Stomach (tissue), 9 donors: ENCODE data around the gene PPDPF. TPM values are rescaled to one million over a fixed set of nuclear protein-coding genes. Genes with fewer than 3 reads are reported as not detected.

Source experiments
- DNase-seq, 2 donors: peaks; one replicate each; pipeline versions ENCODE4 v3.0.0 to v3.0.0-alpha.2; 2013 to 2019
- H3K27ac ChIP-seq, 5 donors: fragments of 200-600 bp in 4 of 5; sonication (generic) in 4 of 5; one replicate each; pipeline ENCODE4 v1.5.1; 2013 to 2019; ENCODE audit warnings: mild to moderate bottlenecking in 1 of 5, moderate library complexity in 1 of 5
- H3K27me3 ChIP-seq, 3 donors: fragments of 200-600 bp; sonication (generic); one replicate each; pipeline ENCODE4 v1.5.1; 2017 to 2019; ENCODE audit warnings: mixed run types in 1 of 3
- H3K36me3 ChIP-seq, 4 donors: fragments of 200-600 bp; sonication (generic); 1 replicate in 3 of 4; 2 replicates in 1 of 4; pipeline ENCODE4 v1.5.1; 2016 to 2019
- H3K4me1 ChIP-seq, 4 donors: fragments of 200-600 bp; sonication (generic); one replicate each; pipeline ENCODE4 v1.5.1; 2016 to 2019
- H3K4me3 ChIP-seq, 4 donors: fragments of 200-600 bp; sonication (generic) in 3 of 4; one replicate each; pipeline ENCODE4 v1.5.1; 2016 to 2019; ENCODE audit warnings: mild to moderate bottlenecking in 1 of 4
- H3K9me3 ChIP-seq, 4 donors: fragments of 200-600 bp; sonication (generic); one replicate each; pipeline ENCODE4 v1.5.1; 2016 to 2019
- EP300 ChIP-seq: sonication (generic); formaldehyde crosslinking; IDR thresholded peaks from one replicate; pipeline ENCODE4 v1.6.1; 2017; ENCODE audit warnings: antibody characterized with exemption
- POLR2A ChIP-seq, 4 donors: fragments of 450-650 bp; IDR thresholded peaks; one replicate each; pipeline ENCODE4 v1.6.1; 2016; ENCODE audit warnings: antibody characterized with exemption in 4 of 4, control low read depth in 2 of 4, mild to moderate bottlenecking in 1 of 4, moderate library complexity in 1 of 4
- POLR2AphosphoS5 ChIP-seq, 3 donors: sonication (generic); formaldehyde crosslinking; IDR thresholded peaks; one replicate each; pipeline ENCODE4 v1.6.1; 2016; ENCODE audit warnings: antibody characterized with exemption in 3 of 3
- WGBS, 5 donors: extraction: QIAGEN DNeasy Blood & Tissue Kit in 3 of 5; methylation state at CpG; one replicate each; pipeline versions ENCODE4 v1.1.5 to v1.1.7; 2013 to 2018; 5-methylcytosine and 5-hydroxymethylcytosine counted together
- intact Hi-C: fragments of 100-400 bp; cut with DNase I; formaldehyde crosslinking; loops from one replicate; pipeline ENCODE4 v1.15.1; 2023; ENCODE audit warnings: low total_unique reads
- polyA plus RNA-seq, 3 donors: library from polyadenylated mRNA; stranded (reverse); fragments of 200-250 nt; gene quantifications; one replicate each; pipeline ENCODE4 v1.2.3, GENCODE V29; 2013
- total RNA-seq, 5 donors: library from RNA; depleted of rRNA; stranded (reverse); fragments of >200 nt; gene quantifications; one replicate each; pipeline versions ENCODE4 v1.1.0 to v1.2.3, GENCODE V29; 2014 to 2016
- TF ChIP-seq, protein P1 (sequence below), 7 experiments: fragments of 450-650 bp in 4 of 7; fragments of 200-600 bp in 3 of 7; sonication (generic) in 3 of 7; IDR thresholded peaks; one replicate each; pipeline ENCODE4 v1.5.1; 2016 to 2019; ENCODE audit warnings: antibody characterized with exemption in 7 of 7, control low read depth in 2 of 7, mild to moderate bottlenecking in 1 of 7
- donor health status: healthy with polysubstance abuse.
- donor health status: Bipolar disorder and iron deficiency.
- donor health status: healthy.

The PPDPF gene
- total and polyA plus RNA-seq, 8 donors = 1.8 to 756 (median 195) TPM

DNA sequence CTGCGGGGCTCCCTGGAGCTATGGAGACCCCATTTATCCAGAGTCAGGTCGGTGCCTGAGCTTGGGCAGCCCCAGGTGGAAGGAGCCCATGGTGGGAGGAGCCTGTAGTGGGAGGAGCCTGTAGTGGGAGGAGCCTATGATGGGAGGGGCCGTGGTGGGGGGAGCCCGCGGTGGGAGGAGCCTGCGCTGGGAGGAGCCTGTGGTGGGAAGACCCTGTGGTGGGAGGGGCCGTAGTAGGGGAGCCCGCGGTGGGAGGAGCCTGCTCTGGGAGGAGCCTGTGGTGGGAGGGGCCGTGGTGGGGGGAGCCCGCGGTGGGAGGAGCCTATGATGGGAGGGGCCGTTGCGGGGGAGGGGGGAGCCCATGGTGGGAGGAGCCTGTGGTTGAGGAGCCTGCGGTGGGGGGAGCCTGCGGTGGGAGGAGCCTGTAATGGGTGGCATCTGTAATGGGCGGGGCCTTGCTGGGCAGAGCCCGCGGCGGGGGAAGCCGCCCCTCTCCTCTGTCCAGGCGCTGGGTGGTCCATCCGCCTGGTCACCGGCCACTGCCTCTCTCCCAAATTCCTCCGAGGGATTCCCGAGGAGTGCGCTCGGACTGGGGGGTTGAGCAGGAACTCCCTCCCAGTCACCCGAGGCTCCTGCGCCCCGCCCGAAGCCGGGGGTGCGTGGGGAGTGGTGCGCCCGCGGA lies 32.8 kb downstream of the PPDPF start:
- peak overlapping the region; percentile 54 to 73 (median 59) for H3K4me3 ChIP-seq
- peak; percentile 85 to 90 for DNase-seq
- intact Hi-C loops = no loop called here
- WGBS, 5 donors = 4 to 8% (median 5%) methylated on average over 12 to 37 of the region's 37 CpGs
- H3K27me3 ChIP-seq = peaks cover 0 to 58% (median 0%) of the 10 kb centered on the region in 3 donors
- H3K27ac ChIP-seq = peak overlapping the region; percentile 4 to 60 (median 45)
- no peaks in the 10 kb centered on the region for H3K9me3 ChIP-seq
- H3K4me1 ChIP-seq = peaks cover 8 to 23% (median 22%) of the 10 kb centered on the region in 4 donors
- H3K36me3 ChIP-seq = peaks cover 3 to 10% (median 5%) of the 10 kb centered on the region in 4 donors
- no peak for TF ChIP-seq EP300
- no peak for TF ChIP-seq POLR2A (IDR thresholded peaks at IDR 0.05)
- TF ChIP-seq, protein P1, sequence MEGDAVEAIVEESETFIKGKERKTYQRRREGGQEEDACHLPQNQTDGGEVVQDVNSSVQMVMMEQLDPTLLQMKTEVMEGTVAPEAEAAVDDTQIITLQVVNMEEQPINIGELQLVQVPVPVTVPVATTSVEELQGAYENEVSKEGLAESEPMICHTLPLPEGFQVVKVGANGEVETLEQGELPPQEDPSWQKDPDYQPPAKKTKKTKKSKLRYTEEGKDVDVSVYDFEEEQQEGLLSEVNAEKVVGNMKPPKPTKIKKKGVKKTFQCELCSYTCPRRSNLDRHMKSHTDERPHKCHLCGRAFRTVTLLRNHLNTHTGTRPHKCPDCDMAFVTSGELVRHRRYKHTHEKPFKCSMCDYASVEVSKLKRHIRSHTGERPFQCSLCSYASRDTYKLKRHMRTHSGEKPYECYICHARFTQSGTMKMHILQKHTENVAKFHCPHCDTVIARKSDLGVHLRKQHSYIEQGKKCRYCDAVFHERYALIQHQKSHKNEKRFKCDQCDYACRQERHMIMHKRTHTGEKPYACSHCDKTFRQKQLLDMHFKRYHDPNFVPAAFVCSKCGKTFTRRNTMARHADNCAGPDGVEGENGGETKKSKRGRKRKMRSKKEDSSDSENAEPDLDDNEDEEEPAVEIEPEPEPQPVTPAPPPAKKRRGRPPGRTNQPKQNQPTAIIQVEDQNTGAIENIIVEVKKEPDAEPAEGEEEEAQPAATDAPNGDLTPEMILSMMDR (IDR thresholded peaks at IDR 0.05) = no peak
- no peak for TF ChIP-seq POLR2AphosphoS5 (IDR thresholded peaks at IDR 0.05)

DNA sequence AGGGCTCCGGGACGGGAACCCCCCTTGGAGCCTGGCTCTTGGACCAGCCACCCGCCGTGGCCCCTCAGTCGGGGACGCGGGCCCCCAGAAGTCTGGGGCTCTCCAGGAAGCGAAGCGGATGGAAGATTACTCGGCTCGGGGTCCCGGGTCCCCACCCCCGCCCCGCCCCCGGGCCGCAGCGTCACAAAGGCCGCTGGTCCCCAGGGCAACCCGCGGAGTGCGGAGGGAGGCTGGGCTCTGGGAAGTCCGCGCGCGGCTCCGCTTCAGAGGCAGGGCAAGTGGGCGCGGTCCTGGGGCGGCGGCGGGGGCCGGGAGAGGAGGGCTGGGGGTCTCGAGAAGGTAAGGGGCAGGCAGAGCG lies 33.3 kb downstream of the PPDPF start, which contains the start of gene FNDC11:
Gene FNDC11, plus strand, starts transcription at position 227 of the 358 bp plus-strand sequence. CDS start 1,505 bp downstream, outside the sequence.
- H3K4me3 ChIP-seq = peak within 1 kb of the TSS; percentile 54 to 73 (median 59)
- TF ChIP-seq POLR2A (IDR thresholded peaks at IDR 0.05) (no peak), EP300 (no peak), POLR2AphosphoS5 (IDR thresholded peaks at IDR 0.05) (no peak)
- TF ChIP-seq, protein P1 (IDR thresholded peaks at IDR 0.05) = no peak
- intact Hi-C loops = no loop called here
- 0 to 1% (median 0%) methylated on average over 3 to 34 of the region's 34 CpGs for WGBS, 5 donors
- H3K27ac ChIP-seq = peak within 1 kb of the TSS; percentile 4 to 60 (median 45)
- H3K36me3 ChIP-seq = peaks cover 8 to 16% (median 10%) of the 10 kb centered on the region in 4 donors
- peaks cover 0 to 53% (median 0%) of the 10 kb centered on the region in 3 donors for H3K27me3 ChIP-seq
- H3K4me1 ChIP-seq = peaks cover 8 to 23% (median 22%) of the 10 kb centered on the region in 4 donors
- peak; percentile 58 to 87 for DNase-seq
- H3K9me3 ChIP-seq = no peaks in the 10 kb centered on the region

DNA sequence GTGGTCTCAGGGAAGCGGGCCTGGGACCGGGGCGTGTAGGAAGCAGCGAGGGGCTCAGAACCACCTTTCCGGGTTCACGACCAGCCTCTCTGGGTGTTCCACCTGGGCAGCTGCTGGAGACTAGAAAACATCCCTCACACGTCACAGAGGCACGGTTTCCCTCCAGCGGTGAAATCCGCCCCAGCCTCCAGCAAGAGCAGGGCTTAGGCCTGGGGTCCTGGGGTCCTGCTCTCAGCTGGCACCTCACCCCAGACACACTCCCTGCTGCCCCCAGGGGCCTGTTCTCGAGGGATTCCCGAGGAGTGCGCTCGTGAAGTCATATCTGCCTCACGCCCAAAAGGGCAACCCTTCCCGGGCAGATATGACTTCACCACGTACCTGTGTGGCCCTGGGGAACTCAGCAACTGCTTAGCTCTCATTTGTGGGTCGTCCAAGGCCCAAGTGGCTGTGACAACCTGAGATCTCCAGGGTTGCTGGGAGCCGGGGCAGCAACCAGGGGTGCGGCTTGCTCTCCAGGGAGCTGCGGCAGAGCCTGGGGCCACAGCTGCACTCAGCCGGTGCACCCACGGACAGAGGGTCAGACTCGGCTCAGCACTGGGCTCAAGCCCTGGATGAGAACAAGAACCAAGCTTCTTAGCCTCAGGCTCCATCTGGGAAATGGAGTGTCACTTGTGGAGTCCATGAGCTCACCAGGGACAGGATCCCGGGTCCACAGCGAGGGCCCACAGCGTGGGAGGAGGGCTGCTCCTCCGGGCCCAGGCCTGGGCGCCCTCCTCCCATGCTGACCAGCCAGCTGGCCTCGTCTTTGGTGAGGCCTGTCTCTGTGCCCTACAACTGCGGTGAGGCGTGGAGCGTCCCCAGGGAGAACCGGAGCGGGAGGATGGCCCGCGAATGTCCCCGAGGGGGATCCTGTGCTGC lies 34.1 kb downstream of the PPDPF start:
- H3K4me3 ChIP-seq = peak overlapping the region; percentile 54 to 73 (median 59)
- intact Hi-C loops = no loop called here
- DNase-seq = peak in 1 of 2 donors; percentile 66
- H3K4me1 ChIP-seq = peaks cover 8 to 23% (median 22%) of the 10 kb centered on the region in 4 donors
- H3K27me3 ChIP-seq = peaks cover 0 to 46% (median 0%) of the 10 kb centered on the region in 3 donors
- peak overlapping the region in 4 of 5 donors; percentile 37 to 60 (median 52) for H3K27ac ChIP-seq
- WGBS, 5 donors = 52 to 77% (median 64%) methylated on average over 29 to 38 of the region's 38 CpGs
- H3K36me3 ChIP-seq = peaks cover 10 to 20% (median 15%) of the 10 kb centered on the region in 4 donors
- H3K9me3 ChIP-seq = no peaks in the 10 kb centered on the region
- TF ChIP-seq EP300 (no peak), POLR2AphosphoS5 (IDR thresholded peaks at IDR 0.05) (no peak), POLR2A (IDR thresholded peaks at IDR 0.05) (no peak)
- TF ChIP-seq, protein P1 (IDR thresholded peaks at IDR 0.05) = no peak
